HEK293T (cell line): ENCODE data around the gene TMBIM4.
"Not testable (repeated sequence)": the region's sequence is repeated elsewhere in the genome, so short reads cannot be mapped to it uniquely, and the experiment has no call there.

ENCODE experiments used
- BHLHE40 ChIP-seq: fragments of 450-650 bp; IDR thresholded peaks from 2 replicates; pipeline ENCODE4 v1.6.1; 2016; ENCODE audit warnings: mild to moderate bottlenecking, moderate library complexity, borderline replicate concordance
- FOXA1 ChIP-seq: fragments of 450-650 bp; IDR thresholded peaks from 2 replicates; pipeline ENCODE4 v1.6.1; 2016; ENCODE audit warnings: mild to moderate bottlenecking
- FOXM1 ChIP-seq: fragments of 450-650 bp; IDR thresholded peaks from 2 replicates; pipeline ENCODE4 v1.6.1; 2017; ENCODE audit warnings: mild to moderate bottlenecking, borderline replicate concordance
- HDGF ChIP-seq: fragments of 450-650 bp; IDR thresholded peaks from 2 replicates; pipeline ENCODE4 v1.6.1; 2017; ENCODE audit warnings: antibody characterized with exemption, borderline replicate concordance
- L3MBTL2 ChIP-seq: fragments of 450-650 bp; conservative IDR thresholded peaks from 2 replicates; pipeline ENCODE4 v1.6.1; 2016; ENCODE audit warnings: mild to moderate bottlenecking
- LEF1 ChIP-seq: fragments of 450-650 bp; IDR thresholded peaks from 2 replicates; pipeline ENCODE4 v1.6.1; 2017; ENCODE audit warnings: mild to moderate bottlenecking, borderline replicate concordance
- PKNOX1 ChIP-seq: fragments of 450-650 bp; IDR thresholded peaks from 2 replicates; pipeline ENCODE4 v1.6.1; 2016
- SP1 ChIP-seq: fragments of 450-650 bp; IDR thresholded peaks from 2 replicates; pipeline ENCODE4 v1.6.1; 2017
- SUZ12 ChIP-seq: fragments of 450-650 bp; IDR thresholded peaks from 2 replicates; pipeline ENCODE4 v1.6.1; 2016; ENCODE audit warnings: mild to moderate bottlenecking
- TARDBP ChIP-seq: fragments of 450-650 bp; IDR thresholded peaks from 2 replicates; pipeline ENCODE4 v1.6.1; 2016
- ZNF384 ChIP-seq: fragments of 450-650 bp; IDR thresholded peaks from 2 replicates; pipeline ENCODE4 v1.6.1; 2016

- not testable (repeated sequence) for TF ChIP-seq BHLHE40, PKNOX1, SP1, FOXM1, SUZ12, HDGF, L3MBTL2, LEF1, ZNF384, TARDBP, FOXA1
These were observed 15.0 kb upstream of the TMBIM4 start for GRCh38 chr12:66184822-66185221.
